Activated naive CD4-positive, alpha-beta T cell treated with Interleukin-2 at 50 U/mL for 16 hours (primary cell): ENCODE data around the gene MAP3K4.
"Not testable (repeated sequence)": the region's sequence is repeated elsewhere in the genome, so short reads cannot be mapped to it uniquely, and the experiment has no call there.

Experiments
- DNase-seq: peaks from one replicate; pipeline ENCODE4 v3.0.0-alpha.2; 2020

The MAP3K4 gene

DNA sequence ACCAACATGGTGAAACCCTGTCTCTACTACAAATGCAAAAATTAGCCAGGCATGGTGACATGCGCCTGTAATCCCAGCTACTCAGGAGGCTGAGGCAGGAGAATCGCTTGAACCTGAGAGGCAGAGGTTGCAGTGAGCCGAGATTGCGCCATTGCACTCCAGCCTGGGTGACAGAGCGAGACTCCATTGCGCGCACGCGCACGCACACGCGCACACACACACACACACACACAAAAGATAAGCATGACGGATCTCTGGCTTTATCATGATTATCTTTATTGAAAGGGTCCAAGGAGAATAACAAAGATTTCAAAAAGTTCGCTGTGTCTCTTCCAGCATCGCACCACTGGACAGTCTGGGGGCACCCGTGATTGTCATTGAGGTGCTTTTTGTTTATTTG, 19.0 kb upstream of the MAP3K4 start:
- not testable (repeated sequence) for DNase-seq

DNA sequence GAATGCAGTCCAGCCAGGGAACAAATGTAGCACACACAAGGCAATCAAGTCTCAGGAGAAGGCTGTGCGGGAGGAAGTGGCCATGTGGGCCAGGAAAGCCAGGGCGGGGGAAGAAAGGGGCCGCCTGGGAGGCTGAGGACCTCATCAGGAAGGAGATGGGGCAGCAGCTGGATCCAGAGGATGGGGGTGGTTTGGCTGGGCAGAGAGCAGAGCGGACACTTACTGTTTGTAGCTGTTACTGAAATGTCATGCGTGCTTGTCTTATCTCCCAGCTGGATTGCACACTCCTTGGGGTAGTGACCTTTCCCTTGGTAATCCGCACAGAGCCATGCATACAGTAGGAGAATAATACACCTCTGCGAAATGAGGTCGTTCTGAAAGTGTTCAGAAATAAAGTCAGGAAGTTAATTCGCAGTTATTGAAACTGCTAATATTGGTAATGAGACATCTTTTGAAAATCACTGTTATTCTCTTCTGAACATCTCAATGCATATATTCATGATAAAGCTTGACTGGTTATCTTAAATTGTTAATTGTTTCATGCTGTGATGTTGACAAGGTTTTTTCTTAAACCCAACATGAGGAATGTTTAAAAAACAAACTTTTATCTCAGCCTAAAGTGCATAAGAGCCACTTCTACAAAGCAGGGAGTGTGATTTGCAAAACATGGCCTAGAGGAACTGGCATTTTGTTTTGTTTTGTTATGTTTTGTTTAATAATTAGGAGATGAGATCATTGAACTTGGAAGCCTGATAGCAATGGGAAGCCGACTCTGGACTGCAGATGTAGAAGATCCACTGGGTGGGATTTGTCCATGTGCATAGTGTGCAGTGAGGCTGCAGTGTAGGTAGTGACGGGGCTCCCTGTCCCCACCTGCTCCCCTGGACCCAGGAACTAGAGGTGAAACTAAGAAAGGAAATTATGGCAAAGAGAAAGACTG, 18.0 kb upstream of the MAP3K4 start:
- DNase-seq = no peak

DNA sequence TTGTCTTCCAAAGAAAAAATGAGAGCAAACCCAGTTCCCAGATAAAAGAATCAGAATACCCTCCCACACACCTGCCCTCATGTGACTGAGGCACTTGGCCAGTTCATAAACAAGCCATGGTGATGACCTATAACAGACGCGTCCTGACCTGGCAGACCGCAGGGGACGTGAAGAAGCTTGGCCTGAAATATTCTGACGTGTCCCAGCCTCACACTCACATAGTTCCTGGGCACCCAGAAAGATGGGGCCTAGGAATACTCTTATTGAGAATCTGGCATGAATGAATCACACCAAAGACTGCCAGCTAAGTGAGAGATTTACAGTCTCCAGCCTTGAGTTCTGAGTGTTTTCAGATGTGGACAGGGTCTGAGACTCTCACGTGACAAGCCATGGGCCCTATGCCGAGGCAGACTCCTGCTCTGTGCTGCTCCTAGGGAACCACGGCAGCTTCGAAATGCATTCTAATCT, 17.2 kb upstream of the MAP3K4 start:
- no peak for DNase-seq

DNA sequence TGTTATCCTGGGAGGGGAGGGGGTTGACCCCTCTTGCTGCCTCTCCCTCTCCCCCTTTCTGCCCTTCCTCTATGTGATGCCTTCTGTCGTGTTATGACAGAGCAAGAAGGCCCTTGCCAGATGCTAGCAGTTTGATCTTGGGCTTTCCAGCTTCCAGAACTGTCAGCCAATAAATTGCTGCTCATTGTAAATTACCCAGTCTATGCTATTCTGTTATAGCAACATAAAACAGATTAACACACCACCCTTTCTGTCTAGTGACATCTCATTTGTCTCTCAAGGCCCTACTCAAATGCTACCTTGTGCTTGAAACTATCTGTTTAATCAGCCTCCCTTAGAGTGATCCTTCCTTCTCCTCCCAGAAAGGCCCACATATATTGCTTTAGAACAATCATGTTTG, 16.4 kb upstream of the MAP3K4 start:
- DNase-seq = no peak

DNA sequence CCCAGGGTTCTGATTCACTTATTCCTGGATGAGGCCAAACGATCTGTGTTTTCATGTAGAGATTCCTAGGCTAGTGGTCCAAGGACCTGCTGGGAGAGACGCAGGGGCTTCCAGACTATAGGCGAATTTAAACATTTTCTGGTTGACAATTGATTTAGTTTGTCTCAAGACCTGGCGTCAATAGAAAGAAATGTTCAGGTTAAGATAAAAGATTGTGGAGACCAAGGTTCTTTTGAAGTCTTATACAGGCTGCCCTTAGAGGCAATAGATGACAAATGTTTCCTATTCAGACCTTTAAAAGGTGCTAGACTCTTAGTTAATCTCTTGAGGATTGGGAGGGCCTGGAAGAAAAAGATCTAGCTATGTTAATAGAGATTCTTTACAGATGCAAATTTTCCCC, 15.6 kb upstream of the MAP3K4 start:
- not testable (repeated sequence) for DNase-seq

DNA sequence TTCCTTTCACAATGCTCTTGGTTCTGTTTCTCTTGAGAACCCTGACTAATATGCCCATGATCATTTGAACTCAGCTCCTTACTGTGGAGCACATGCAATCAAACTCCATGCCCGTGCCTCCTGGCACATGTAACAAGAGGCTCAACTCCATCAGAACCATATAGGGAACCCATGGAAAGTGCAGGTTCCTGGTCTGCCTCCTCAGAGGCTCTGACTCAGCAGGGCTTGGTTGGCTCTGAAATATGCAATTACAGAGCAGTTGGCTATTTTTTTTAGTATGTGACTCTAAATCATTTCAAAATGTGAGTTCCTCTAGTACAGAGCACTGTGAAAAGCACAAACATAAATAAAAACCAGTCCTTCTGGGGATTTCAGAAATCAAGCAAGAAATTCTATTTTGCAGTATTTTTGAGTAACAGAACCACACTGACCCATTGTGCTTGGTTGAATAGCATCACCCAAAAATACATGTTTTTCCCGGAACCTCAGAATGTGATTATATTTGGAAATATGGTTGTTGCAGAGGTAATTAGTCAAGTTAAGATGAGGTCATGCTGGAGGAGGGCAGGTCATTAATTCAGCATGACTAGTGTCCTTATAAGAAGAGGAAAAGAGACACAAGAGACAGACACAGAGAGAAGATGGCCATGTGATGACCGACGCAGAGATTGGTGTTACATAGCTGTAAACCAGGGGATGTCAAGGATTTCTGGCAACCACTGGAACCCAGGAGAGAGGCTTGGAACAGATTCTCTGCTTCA, 13.2 kb upstream of the MAP3K4 start:
- no peak for DNase-seq

DNA sequence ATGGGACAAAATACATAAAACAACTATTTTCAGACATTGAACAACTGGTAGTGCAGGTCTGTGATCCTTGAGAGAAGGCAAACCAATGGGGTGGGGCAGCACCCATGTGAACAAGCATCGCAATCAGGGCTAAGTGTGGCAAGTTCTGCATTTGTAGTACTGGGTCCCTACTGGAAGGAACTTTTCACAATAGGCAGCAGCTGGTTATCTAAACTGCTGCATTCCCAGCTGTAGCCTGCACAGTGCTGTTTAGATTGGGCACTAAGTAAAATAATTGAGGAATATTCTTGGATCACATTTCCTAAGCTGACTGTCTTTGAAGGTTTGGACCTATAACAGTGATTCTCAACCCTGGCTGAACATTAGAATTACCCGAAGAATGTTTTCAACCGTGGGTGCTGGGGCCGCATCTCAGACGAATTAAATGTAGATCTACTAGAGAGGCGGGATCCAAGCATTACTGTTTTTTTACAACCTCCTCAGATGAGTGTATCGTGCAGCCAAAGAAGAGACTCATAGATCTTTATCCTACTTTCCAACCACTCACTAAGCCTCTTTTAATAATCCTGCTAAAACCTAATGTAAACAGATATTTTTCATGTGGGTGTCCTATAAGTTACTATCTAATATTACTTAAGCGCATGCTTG, 12.4 kb upstream of the MAP3K4 start:
- DNase-seq = no peak

DNA sequence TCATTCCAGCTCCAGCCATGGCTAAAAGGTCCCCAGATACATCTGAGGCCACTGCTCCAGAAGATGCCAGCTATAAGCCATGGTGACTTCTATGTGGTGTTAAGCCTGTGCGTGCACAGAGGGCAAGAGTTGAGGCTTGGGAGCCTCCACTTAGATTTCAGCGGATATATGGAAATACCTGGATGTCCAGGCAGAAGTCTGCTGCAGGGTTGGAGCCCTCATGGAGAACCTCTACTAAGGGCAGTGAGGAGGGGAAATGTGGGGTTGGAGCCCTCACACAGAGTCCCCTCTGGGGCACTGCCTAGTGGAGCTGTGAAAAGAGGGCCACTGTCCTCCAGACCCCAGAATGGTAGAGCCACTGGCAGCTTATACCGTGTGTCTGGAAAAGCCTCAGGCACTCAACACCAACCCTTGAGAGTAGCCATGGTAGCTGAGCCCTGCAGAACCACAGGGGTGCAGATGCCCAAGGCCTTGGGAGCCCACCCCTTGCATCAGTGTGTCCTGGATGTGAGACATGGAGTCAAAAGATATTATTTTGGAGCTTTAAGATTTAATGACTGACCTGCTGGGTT, 8.1 kb upstream of the MAP3K4 start:
- DNase-seq = not testable (repeated sequence)

DNA sequence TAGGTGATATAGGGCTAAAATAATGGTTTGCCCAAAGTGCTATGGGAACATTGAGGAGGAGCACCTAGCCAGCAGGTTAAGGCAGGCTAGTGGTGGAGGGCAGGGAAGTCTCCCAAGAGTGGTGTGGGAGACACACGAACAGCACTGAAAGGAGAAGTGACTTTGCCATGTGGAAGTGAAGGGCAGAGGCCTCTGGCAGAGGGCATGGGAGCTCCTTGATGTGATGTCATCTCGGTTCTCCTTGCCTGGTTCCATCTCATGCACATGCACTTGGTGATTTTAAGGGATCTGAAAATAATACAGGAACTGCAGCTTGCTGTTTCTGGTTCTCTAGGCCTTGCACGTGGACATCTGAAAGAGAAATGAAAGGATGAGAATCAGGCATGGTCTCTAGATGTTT, 4.7 kb upstream of the MAP3K4 start:
- no peak for DNase-seq

DNA sequence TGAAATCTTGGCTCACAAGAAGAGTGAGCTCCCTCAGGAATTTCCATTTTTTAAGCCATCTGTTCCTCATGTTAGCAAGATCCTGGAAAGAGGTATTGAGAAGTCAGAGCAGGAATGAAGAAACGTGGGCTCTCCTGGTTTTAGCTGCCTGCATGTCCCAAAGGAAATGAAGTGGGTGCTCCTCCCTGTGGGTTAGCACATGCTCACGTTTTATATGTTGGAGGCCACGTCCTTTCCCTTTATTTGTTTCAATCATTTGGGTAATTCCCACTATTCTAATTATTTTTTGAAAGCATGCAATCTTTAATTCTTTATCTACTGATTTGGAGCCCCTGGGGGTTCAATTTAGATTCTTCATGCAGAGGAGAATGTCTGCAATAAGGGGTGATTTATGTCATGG, 4.3 kb upstream of the MAP3K4 start:
- no peak for DNase-seq

DNA sequence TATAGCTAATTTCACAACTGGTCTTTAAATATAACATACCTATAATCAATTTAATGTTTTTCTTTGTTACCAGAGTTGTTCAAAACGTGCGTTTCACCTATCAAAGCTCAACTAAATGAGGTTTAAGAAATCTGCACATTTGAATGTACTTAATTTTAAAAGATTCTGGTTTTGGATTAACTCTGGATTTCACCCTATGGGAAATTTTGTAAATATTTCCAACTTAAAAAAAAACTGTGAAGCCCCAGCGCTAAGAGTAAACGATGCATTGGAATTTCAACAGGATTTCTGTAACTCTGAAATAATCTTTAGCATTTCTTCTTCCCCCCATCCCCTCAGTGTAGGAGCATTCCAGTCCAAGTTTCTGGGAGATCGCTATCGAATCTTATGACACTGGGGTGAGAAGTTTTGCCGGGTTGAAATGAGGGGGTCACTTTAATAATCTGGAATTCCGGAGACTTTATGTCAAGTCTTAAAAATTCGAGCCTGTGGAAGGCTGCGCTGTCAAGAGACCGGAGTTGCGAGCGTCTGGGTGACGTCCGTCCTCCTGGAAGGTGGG, 643 bp upstream of the MAP3K4 start:
- no peak for DNase-seq

DNA sequence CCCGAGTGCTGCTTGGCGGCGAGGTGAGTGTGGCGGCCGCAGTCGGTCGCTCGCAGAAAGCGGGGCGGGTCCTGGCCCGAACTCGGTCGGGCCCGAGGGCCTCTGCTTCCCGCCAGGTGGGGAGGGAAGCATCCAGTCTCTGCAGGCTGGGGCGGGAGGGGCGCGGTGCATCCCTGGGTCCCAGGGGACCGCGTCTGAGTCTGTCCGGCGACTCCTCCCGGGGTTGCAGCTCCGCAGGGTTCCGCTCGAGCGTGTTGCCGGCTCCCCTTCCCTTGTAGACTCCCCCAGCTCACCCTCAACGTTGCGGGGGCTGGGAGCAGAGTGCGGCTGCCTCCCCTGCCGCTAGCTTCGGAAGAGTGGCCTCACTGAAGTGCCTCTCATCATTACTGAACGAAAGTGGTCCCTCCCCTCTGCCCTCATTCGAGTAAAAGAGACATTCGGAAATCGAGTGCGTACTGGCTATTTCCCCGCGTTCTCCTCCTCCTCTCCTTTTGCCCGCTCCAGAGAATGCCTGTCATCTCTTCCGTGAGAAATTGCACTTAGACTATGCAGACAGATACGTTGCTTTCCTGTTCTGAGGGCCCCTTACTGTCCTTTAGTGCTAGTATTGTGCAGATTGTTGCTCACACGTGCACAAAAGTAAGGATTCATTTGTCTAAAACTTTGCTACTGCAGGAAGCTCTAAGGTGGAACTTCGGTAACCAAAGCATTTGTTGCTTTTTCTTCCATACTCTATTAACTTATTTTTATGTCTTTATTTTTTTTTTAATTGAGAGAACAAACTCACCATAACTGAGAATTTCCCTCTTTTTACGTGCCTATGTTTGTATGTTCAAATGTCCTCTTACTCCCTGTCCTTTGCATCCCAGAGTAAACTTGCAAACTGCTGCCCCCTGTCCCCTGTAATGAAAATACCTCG, 751 bp downstream of the MAP3K4 start:
- DNase-seq = peak; percentile 56

DNA sequence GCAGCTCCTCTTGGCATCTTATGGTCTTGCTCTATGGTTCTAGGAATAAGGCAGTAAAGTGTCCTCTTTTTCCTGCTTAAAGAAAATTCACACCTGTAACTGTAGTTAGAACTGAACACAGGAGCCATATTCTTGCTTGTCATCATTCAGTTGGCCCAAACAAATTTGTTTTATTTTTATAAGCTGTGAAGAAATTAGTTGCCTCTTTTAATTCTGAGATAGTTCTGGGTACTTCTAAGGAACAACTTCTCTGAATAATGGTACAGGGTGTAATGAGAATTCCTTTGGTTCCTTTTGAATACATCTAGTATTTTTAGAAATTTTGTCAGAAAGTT, 1.4 kb downstream of the MAP3K4 start:
- DNase-seq = no peak

DNA sequence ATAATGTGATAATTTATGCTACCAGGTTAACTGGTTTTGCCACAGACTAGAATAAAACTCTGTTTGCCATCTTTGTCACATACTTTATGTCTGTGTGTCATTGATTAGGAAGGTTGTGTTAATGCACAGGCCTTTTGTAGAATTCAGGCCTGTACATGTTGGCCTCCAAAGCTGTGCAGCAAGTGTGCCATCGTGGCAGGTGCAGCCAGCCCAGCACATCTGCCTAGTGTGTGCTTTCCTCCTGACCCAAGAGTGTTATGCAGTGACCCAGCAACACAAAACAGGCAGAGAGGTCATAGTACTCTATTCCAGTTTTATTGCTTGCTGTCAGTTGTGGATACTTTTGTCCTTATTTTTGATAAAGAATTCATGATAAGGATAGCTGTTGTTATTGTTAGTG, 3.7 kb downstream of the MAP3K4 start:
- DNase-seq = no peak

DNA sequence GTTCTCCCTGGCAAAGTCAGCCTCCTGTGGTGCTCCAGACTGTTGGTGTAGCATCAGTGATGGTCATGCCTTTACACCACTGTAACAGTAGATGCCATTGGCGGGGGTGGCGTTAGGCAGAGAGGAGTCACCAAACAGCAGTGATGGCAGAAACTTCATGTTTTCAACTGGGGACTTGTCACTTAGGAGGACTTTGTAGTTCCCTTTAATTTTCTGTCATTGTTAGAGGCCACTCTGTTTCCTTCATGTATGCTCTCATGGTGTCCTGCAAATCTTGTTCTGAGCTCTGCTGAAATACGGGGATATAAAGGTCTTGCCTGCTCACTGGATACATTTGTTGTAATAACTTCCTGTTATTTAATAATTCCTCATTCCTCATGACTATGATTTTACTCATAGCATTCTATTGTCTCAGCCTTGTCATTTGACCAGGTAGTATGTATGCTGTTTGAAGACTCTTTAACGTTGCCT, 4.6 kb downstream of the MAP3K4 start:
- no peak for DNase-seq

DNA sequence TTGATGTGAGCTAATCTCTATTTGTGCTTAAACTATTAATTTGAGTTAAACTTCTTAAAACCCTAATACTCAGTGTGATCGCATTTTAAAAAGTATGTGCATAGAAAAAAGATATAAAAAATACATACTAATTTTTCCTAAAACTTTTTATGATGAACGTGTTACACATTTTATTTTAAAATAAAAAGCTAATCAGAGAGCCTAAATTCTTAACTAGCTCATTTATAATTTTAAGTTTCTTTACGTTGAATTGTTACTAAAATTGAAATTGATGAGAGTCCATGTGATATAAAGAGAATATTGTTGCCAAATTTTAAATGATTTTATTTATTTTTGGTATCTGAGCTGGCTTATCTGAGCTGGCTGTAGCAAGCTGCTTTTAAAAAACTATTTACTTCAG, 6.6 kb downstream of the MAP3K4 start:
- DNase-seq = no peak

DNA sequence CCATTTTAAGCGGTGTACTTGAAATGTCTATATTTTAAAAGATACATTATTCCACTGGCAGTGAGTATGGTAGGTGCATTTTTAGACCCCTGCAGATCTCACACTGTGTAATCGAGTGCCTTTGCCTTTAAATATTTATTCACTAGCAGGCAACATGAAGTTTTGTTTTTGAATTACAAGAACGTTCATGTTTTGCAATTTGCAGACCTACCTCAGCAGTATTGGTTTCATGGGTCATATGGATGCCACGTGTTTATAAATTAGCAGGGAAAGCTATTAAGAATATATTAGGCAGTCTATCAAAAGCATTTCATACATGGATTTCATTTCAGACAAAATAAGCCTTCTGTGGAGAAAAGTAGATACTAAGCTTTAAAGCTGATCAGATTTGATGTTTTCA, 7.2 kb downstream of the MAP3K4 start:
- no peak for DNase-seq

DNA sequence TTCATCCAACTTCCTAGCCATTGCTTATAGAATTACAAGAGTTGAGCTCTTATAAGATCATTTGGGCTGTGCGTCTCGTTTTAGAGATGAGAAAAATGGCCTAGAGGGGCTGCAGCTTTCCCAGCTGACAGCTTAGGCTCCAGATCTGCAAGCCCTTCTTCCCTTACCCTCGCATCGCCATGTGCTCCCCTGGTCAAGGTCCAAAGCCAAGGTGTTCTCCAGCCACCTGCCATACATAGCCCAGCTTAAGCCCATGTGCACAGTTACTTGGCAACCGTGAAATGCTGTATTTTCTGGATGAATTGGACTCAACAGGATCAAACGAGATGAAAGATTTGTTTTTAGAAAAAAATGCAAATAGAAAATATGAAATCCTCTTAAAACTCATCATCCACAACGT, 7.9 kb downstream of the MAP3K4 start:
- DNase-seq = no peak

DNA sequence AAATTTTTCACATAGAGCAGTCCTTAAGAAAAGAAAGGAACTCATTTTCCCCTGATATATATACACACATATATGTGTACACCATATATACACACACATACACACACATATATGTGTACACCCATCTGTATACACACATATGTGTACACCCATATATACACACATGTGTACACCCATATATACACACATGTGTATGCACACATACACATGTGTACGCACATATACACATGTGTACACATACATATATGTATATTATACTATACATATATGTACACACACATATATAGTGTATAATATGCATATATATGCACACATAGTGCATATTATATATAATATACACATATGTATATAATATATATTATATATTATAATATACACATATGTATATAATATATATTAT, 9.1 kb downstream of the MAP3K4 start:
- DNase-seq = no peak

DNA sequence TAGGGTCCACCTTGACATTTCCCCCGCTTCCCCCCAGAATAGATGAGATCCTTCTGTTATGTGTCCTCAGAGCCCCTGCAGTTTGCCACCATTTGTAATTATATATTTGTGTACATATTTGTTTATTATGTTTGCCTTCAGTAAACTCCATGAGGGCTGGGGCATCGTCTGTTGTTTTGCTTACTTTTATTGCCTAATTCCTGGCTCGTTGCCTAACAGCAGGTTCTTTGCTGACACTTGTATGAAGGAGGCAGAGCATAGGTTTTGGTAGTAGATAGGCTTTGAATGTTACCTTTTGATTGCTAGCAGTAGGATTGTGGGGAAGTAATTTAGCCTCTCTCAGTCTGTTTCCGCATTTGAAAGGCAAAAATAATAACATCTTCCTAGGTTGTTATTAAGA, 9.9 kb downstream of the MAP3K4 start:
- no peak for DNase-seq

DNA sequence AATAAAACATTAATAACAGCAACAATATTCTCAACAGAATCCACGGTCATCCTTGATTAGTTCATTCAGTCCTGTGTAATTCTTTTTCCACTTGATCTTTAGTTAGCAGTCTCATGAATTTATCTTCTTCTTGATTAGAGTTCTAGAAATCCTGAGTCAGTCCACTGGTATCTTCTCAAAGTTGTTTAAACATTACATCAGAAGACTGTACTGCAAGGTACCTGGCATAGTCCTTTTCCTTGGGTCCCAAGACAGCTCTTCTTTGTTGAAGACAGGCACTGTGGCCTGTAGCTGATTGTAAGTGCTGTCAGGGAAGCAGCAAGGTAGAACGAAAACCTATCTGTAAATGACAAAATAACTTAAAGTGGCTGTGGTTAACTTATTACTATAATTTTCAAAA, 11.8 kb downstream of the MAP3K4 start:
- no peak for DNase-seq

DNA sequence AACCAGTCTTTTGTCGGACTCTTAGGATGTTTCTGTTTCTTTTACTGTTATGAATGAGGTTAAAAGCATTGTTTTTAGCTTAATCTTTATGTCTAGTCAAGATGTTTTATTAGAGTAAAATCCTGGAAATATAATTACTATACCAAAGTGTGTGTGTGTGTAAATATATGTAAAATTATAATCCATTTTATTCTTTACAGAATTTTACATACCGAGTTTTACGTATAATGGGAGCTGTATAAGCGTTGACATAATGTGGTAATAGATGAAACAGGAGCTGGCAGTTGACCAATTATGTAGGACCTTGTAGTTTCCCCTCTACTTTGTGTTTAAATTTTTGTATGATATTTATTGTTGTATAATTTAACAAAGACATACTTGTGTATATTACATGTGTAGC, 16.7 kb downstream of the MAP3K4 start:
- DNase-seq = no peak
